SK-N-MC (cell line): ENCODE measurements around the gene CD46.

Experiments
- EZH2 ChIP-seq: fragments of 200-600 bp; sonication (generic); IDR thresholded peaks from one replicate; pipeline ENCODE4 v1.6.1; 2017; ENCODE audit warnings: antibody characterized with exemption
- POLR2AphosphoS5 ChIP-seq: IDR thresholded peaks from 2 replicates; pipeline ENCODE4 v1.6.1; 2012; ENCODE audit warnings: mild to moderate bottlenecking, low read depth, low read length, borderline replicate concordance

- no peak for TF ChIP-seq POLR2AphosphoS5
- no peak for TF ChIP-seq EZH2
Measured at GRCh38 chr1:207799989-207800648, 48.3 kb downstream of the CD46 start.
